Activated CD4-positive, alpha-beta T cell treated with anti-CD3 and anti-CD28 coated beads for 48 hours (primary cell): ENCODE results near the gene ATAD2B.
"Not testable (repeated sequence)": the region's sequence is repeated elsewhere in the genome, so short reads cannot be mapped to it uniquely, and the experiment has no call there.

Source experiments
- DNase-seq: peaks from one replicate; pipeline ENCODE4 v3.0.0-alpha.2; 2020

Gene ATAD2B

DNA sequence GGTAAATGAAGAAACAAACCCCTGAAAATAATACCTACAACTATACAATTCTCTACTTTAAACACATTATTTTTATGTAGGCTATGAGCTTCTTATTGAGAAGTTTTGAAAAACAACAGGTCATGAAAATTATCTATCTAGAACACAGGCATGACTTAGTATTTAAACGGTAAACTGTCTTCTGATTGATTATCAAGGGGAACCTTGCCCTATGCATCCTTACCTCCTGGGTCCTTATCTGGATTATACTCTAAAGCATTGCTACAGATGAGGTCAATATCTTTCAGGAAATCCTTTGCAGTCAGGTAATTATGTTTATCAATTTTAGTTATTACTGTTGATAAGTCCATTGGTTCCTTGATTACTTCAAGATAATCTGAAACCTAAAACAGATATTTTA is 144.3 kb downstream of the ATAD2B start:
- DNase-seq = no peak

DNA sequence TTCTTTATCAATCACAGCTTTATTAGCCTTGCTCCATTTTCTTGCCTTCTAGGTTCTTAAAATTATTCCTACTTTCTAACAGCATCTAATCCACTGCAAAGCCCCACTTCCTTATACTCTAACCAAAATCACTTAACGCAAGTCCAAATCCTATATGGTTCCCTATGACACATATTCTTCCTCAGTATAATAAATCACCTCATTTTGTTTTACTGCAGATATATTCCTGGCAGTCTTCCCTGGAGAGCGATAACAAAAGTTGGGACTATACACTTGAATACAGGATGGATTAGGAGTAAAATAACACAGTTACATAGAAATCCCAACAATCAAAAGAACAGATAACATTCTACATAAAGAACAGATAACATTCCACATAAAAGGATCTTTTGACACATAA is 144.8 kb downstream of the ATAD2B start:
- DNase-seq = no peak

DNA sequence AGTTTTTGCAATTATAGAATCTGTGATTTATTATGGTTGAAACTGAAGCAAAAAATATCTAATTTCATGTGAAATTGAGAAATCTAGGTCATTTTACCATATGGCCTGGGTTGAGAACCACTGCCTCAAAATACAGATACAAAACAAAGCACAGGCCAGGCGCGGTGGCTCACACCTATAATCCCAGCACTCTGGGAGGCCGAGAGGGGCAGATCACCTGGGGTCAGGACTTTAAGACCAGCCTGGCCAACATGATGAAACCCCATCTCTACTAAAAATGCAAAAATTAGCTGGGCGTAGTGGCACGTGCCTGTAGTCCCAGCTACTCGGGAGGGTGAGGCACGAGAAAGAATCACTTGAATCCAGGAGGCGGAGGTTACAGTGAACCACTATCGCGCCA is 146.5 kb downstream of the ATAD2B start:
- not testable (repeated sequence) for DNase-seq

DNA sequence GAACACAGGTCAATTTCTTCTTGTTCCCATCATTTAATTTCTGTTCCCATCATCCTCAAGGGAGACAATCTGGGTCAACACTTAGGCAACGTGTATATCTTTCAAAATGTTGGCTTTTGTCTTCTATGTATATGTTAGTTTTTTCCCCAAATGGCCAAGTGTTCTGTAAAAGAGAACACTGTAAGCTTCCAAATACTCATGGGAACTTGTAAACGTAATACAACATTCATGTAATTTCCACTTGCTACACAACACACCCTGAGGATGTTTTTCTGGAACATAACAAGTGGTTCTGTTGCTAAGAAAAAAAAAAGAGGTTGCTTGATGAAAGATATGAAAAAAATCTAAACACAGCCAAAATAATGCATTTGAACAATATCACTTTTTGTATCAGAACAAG is 149.1 kb downstream of the ATAD2B start:
- DNase-seq = no peak

DNA sequence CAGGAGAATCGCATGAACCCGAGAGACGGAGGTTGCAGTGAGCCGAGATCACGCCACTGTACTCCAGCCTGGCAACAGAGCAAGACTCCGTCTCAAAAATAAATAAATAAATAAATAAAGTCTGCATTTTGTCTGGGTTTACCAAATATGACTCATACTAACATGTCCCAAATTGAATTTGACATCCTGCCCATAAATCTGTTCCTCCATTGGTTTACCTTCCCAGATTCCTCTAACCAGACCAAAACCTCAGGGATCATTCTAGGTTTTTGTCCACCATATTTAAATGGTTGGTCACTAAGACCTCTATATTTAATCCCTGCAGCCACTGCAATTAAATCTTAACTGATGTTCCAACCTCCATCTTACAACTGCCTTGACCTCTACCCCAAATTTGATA is 150.9 kb downstream of the ATAD2B start:
- DNase-seq = no peak

DNA sequence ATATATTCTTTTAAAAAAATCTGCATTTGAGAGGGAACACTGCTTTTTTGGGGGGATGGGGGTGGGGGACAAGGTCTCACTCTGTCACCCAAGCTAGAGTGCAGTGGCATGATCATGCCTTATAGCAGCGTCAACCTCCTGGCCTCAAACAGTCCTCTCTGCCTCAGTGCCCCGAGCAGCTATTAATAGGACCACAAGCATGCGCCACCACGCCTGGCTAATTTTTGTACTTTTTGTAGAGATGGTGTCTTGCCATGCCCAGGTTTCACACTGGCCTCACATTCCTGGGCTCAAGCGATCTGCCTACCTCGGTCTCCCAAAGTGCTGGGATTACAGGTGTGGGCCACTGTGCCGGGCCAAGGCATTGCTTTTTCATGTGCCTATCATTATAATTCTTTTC is 154.2 kb downstream of the ATAD2B start:
- DNase-seq = no peak

DNA sequence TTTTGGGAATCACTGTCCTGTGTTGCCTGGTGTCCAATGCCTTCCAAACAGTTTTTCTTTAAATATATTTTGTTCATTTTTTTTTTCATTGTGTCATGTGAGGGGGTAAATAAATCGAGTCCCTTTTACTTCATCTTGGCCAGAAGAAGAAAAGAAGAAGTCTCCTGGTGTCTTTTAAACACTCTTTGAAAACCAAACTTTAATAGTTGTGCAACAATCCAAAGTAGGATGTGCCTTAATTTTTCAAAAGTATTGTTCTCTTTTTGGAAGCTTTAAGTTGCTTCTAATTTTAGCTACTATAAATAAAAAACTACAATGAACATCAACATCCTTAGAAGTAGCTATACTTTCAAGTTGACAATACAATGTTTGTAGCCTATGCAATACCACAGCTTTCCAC is 154.9 kb downstream of the ATAD2B start:
- DNase-seq = no peak

DNA sequence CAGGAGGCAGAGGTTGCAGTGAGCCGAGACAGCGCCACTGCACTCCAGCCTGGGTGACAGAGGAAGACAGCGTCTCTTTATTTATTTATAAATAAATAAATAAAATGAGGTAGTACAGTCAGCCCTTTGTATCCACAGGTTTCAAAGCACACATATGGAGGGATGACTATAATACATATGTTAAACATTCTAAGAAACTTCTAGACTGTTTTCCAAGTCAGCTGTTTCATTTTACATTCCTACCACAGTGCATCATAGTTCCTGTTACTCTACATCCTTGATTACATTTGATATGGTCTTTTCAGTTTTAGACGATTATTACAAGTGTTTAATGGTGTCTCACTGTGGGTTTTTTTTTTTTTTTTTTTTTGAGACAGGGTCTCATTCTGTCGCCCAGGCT is 157.6 kb downstream of the ATAD2B start:
- no peak for DNase-seq

DNA sequence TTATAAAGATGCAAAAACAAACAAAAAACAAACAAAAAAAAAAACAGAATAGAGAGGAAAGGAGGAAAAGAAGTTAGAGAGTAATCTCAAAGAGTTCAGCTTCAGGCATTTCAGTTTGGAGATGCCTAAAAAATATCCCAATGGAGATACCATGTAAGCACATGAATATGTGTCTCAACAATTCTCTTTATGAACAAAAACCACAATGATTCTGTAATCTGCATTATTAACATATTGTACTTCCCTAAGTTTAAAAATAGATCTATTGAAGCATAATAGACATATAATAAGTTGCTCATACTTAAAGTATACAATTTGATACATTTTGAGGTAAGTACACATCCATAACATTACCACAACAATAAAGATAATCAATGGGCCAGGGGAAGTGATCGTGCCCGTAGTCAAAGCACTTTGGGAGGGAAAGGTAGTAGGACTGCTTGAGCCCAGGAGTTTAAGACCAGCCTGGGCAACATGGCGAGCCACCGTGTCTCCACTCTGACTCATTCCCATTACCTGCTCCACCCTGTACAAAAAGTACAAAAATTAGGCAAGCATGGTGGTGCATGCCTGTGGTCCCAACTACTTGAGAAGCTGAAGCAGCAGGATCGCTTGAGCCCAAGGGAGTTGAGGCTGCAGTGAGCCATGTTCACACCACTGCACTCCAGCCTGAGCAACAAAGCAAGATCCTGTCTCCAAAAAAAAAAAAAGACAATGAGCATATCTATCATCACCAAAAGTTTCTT is 158.9 kb downstream of the ATAD2B start:
- no peak for DNase-seq

DNA sequence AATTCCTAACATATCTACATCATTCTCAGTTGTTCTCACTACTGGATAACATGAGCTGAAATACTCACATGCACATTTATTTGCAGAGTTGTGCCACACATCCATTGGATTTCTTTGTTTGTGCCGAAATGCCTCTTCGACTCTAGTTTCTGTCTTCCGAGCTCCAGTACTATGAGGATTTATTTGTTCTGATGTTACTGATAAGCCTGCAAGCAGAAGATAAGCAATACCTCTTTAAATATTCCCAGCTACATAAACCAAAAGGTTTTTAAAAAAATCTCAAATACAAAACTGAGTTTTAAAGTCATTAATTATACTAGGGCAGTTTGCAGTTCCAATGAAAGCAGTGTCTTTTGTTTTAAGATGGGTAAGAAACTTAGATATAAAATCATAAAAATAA is 164.8 kb downstream of the ATAD2B start:
- no peak for DNase-seq

DNA sequence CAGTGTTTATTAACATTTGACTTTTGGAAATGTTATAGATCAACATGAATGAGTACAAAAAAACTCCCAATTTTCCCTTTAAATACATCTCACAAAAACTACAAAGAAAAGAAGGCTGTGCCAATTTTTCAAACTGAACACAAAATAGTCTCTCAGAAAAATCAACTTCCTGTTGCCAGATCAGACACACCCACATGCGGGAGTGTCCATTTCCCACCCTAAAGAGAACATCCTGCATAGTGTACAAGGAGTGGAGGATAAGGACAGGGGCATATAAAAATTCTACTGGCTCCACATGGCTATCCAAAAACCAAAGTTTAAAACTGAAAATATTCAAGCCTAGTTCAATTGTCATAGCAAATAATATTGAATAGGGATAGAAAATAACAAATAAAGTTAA is 165.3 kb downstream of the ATAD2B start:
- DNase-seq = no peak

DNA sequence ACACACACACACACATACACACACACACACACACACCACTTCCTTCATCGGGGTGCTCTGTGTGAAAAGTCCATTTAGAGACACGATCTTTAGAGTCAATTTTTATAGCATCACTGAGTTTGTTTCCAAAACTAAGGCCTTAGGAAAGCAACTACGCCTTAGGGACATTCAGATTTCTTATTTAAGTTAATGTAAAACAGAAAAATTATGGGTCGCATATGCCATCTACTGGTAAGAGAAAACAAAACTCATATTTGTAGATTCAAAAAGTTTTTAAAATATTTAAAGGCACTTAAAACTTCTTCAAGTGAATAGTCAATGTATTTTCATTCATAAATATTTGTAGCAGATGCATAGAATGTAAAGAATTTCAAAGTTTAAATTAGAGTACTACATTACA is 166.2 kb downstream of the ATAD2B start:
- DNase-seq = no peak

DNA sequence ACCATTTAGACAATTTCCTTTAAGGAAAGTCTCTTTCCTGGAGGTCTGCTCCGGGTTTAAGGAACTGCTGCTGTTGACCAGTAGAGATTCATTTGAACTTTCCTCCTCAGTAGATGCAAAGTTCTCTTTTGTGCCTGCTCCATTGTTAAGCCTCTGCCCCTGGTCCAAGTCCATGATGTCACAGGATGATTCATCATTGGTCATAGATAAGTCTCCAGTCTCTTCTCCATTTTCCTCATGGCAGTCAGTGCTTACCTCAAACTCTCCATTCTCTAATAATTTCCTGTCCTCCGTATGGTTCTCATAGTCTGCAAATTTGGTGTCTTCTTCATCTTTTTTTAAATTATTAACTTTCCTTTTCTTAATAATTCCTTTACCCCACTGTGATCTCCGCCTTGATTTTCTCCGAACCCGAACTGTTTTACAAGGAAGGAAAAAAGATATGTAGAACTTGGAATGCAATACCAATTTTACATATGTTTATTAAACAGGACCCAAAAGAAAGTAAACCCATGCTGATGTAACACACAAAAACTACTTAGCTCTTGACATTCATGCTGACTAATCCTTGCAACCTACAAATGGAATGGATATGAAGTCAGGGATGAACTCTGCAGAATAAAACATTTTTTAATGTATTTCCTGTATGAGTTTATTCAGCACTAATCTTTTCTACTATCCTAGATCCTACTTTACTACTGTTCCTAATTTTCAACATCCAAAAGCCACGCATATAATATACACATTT is 169.1 kb downstream of the ATAD2B start:
- no peak for DNase-seq

DNA sequence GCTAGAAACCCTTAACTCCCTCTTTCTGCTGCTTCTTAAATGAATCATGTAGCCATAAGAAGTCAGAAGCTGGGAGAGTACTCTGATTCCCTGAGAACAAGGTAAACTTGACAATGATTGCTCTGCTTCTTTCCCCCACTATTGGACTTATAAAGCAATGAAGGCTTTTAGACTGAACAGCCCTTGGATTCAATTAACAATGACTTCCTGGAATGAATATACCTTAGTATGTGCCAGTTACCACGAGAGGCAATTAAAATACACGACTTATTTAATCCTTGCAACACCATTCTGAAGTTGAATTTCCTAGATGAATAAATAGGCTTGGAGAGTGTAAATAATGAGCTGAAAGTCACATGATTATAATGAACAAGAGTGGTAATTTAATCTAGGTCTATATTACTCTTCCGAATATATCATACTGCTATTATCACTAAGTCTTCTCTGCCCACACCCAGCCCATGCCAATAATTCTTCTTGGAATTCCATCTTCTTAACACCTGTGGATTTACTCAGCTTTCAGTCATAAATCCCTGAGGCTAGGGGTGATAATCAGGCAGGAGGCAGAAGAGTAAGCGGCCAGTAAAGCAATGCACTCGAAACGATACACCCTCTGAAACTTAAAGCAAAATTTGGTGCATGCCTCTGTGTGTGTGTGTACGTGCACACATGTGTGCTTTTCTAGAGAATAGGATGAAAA is 170.2 kb downstream of the ATAD2B start:
- DNase-seq = no peak

DNA sequence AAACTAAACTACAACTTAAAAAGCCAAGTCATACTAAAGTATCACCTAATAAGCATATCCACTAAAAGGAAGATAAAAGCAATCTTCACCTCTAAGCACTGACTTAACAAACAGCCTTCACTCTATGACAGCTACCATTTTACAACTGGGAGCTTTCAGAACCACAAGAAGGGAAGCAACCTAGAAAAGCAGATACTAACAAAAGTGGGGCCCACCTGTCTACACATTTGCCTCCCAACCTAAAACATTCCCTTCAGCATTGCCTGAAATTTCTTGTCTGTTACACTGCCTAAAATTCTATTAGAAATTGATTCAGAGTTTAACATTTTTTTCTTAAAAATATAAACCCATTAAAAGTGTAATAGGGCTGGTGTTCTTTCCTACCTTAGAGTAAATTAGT is 172.0 kb downstream of the ATAD2B start:
- DNase-seq = no peak

DNA sequence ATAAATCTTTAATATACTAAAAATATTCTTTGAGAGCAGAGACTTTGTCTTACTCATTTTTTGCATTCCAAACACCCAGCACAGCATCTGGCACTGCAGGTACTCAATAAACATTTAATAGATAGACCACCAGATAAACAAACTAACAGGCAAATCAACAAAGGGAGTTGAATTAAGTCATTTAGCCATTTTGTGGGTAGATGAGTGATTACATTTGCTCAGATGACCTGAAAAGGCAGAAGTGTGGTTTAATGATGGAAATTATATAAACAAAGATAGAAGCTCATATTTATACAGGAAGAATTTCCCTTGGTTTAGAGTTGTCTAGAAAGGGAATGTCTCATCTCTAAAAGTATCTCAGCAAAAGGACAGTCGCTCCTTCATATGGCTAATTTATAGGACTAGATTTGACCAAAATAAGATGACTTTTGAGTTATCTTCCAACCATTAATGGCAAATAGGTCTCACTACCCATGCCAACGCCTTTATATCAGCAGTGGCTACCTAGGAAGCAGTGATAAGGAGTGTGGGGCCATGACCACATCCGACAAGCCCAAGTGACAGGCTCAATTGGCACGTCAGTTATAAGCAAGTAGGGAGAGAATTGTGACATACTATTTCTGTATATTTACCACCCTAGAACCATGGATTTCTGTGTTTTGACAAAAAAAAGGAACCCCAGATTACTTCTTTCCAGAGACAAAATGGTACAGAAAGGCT is 173.5 kb downstream of the ATAD2B start:
- DNase-seq = no peak

DNA sequence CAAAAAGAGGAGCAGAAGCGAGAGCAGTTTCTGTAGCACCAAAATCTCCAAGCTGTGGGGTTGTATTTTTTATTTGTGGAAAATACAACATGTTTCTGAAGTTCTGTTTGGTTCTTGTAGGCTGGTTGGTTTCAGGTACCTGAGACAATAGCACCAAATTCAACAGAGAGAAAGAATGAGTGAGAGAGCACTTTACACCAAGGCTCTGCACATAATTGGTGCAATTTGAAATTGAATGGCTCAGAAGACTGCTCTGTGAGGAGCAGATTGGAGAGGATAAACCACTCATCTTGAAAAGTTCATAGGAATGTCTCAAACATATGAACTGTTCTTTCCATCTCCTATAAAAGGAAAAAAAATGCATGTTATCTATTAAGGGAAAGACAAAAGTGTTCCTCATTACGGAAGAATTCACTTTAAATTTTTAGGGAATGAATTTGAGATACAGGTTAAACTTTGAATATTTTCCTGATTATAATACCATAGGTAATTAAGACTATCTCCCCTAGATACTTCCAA is 175.1 kb downstream of the ATAD2B start:
- no peak for DNase-seq

DNA sequence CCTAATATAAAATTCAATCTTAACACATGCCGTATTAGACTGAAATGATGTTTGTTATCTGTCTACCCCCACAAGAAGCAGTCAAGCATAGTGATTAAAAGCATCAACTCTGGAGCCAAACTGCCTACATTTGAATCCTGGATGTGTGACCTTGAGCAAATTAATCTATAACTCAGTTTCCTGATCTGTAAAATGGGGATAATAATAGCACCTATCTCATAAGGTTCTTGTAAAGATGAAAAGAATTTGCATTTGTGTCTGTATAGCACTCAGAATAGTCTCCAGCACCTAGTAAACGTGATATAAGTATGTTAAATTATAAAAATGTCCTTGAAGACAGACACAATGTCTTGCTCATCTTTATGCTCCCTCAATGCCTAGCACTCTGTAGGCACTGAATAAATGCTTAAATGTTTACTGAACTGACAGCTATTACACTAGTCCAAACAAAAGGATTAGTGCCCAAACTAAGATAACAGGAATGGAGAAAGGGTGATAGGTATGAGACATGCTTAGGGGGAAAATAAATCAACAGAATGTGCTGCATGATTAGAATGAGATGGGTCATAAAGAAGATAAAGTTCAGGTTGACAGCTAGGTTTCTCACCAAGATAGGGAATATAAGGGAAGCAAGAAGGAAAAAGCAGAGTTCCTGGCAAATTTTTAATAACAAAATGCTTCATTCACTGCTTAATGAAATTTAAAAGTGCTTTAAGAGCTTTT is 180.6 kb downstream of the ATAD2B start:
- DNase-seq = no peak

DNA sequence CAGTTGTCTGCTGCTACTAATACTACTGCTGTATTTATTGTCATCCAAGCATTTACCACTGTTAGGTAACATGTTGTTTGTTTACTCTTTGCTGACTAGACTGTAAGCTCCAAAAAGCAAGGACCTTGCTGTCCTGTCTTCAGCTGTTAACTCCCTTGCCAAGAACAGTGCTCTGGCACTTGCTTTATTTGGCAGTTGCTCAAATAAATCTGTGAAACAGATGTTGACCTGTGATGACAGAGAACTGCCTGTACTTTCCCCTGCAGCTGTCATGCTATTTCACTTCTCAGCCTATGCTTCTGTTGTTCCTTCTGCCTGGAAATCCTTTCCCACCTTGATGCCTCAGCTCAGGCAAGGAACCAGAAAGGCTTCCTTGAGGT is 181.2 kb downstream of the ATAD2B start:
- DNase-seq = no peak

DNA sequence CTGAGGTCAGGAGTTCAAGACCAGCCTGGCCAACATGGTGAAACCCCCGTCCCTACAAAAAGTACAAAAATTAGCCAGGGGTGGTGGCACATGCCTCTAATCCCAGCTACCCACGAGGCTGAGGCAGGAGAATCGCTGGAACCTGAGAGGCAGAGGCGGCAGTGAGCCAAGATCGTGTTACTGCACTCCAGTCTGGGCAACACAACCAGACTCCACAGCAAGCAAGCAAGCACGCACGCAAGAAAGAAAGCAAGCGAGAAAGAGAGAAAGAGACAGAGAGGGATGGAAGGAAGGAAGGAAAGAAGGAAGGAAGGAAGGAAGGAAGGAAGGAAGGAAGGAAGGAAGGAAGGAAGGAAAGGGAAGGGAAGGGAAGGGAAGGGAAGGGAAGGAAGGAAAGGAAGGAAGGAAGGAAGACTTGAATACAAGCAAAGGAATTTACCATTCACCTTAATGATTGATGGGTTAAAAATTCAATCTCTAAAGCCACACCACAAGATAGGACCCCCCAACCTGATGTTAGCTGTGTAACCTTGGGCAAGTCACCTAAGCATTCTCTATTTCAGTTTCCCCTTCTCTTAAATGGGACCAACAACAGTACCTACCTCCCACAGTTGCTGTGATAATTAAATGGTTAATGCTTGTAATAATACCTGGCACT is 181.7 kb downstream of the ATAD2B start:
- DNase-seq = no peak

DNA sequence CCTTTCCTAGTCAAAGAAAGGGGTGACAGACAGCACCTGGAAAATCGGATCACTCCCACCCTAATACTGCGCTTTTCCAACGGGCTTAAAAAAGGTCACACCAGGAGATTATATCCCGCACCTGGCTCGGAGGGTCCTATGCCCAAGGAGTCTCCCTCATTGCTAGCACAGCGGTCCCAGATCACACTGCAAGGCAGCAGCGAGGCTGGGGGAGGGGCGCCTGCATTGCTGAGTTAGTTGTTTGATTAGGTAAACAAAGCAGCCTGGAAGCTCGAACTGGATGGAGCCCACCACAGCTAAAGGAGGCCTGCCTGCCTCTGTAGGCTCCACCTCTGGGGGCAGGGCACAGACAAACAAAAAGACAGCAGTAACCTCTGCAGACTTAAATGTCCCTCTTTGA is 190.1 kb downstream of the ATAD2B start:
- not testable (repeated sequence) for DNase-seq

DNA sequence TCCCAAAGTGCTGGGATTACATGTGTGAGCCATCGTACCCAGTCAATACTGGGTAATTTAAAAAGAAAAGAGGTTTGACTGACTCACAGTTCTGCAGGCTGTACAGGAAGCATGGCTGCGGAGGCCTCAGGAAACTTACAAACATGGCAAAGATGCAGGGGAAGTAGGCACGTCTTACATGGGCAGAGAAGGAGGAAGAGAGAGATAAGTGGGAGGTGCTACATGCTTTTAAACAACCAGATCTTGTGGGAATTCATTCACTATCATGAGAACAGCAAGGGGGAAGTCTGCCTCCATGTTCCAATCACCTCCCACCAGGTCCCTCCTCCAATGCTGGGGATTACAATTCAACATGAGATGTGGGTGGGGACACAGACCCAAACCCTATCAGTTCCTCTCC is 192.5 kb downstream of the ATAD2B start:
- no peak for DNase-seq
